ENCODE measurements around the gene SLC49A3.

SLC49A3 gene

GRCh38 chr4:722851-723360 is 34.0 kb upstream of the SLC49A3 start:
- H3K4me1 ChIP-seq (ENCODE audit: control insufficient read depth in 5 of 5, insufficient read depth in 5 of 5, low read length in 5 of 5) = peaks cover 2 to 29% (median 25%) of the 10 kb centered on the region in 5 donors
- H3K27ac ChIP-seq (ENCODE audit: low read depth, low read length) = no peak overlapping the region
- H3K4me3 ChIP-seq (ENCODE audit: low read depth in 1 of 5, low read length in 5 of 5) = no peak overlapping the region
- H3K27me3 ChIP-seq (ENCODE audit: control insufficient read depth in 5 of 5, insufficient read depth in 4 of 5, low read length in 5 of 5) = no peaks in the 10 kb centered on the region
- peaks cover 0 to 22% (median 12%) of the 10 kb centered on the region in 5 donors for H3K36me3 ChIP-seq (ENCODE audit: control insufficient read depth in 5 of 5, insufficient read depth in 5 of 5, low read length in 5 of 5)
- H3K9me3 ChIP-seq (ENCODE audit: control insufficient read depth in 5 of 5, low read length in 5 of 5) = no peaks in the 10 kb centered on the region
- no peak overlapping the region for H3K9ac ChIP-seq (ENCODE audit: low read length in 5 of 5)

- Histone ChIP-seq H3K36me3 (ENCODE audit: control insufficient read depth in 5 of 5, insufficient read depth in 5 of 5, low read length in 5 of 5) (peaks cover 0 to 26% (median 12%) of the 10 kb centered on the region in 5 donors), H3K9me3 (ENCODE audit: control insufficient read depth in 5 of 5, low read length in 5 of 5) (no peaks in the 10 kb centered on the region), H3K27me3 (ENCODE audit: control insufficient read depth in 5 of 5, insufficient read depth in 4 of 5, low read length in 5 of 5) (no peaks in the 10 kb centered on the region), H3K27ac (ENCODE audit: low read depth, low read length) (no peak overlapping the region), H3K4me3 (ENCODE audit: low read depth in 1 of 5, low read length in 5 of 5) (no peak overlapping the region), H3K9ac (ENCODE audit: low read length in 5 of 5) (no peak overlapping the region), H3K4me1 (ENCODE audit: control insufficient read depth in 5 of 5, insufficient read depth in 5 of 5, low read length in 5 of 5) (peaks cover 2 to 34% (median 25%) of the 10 kb centered on the region in 5 donors)
Observed at GRCh38 chr4:722169-722725, 33.3 kb upstream of the SLC49A3 start.

GRCh38 chr4:721261-722168 is 32.6 kb upstream of the SLC49A3 start:
- Histone ChIP-seq H3K9me3 (ENCODE audit: control insufficient read depth in 5 of 5, low read length in 5 of 5) (no peaks in the 10 kb centered on the region), H3K27ac (ENCODE audit: low read depth, low read length) (no peak overlapping the region), H3K27me3 (ENCODE audit: control insufficient read depth in 5 of 5, insufficient read depth in 4 of 5, low read length in 5 of 5) (no peaks in the 10 kb centered on the region), H3K9ac (ENCODE audit: low read length in 5 of 5) (peak overlapping the region in 1 of 5 donors; percentile 51), H3K4me1 (ENCODE audit: control insufficient read depth in 5 of 5, insufficient read depth in 5 of 5, low read length in 5 of 5) (peaks cover 2 to 29% (median 20%) of the 10 kb centered on the region in 5 donors), H3K36me3 (ENCODE audit: control insufficient read depth in 5 of 5, insufficient read depth in 5 of 5, low read length in 5 of 5) (peaks cover 0 to 26% (median 12%) of the 10 kb centered on the region in 5 donors), H3K4me3 (ENCODE audit: low read depth in 1 of 5, low read length in 5 of 5) (no peak overlapping the region)

GRCh38 chr4:720111-720860 is 31.3 kb upstream of the SLC49A3 start:
- H3K27me3 ChIP-seq (ENCODE audit: control insufficient read depth in 5 of 5, insufficient read depth in 4 of 5, low read length in 5 of 5) = no peaks in the 10 kb centered on the region
- no peaks in the 10 kb centered on the region for H3K9me3 ChIP-seq (ENCODE audit: control insufficient read depth in 5 of 5, low read length in 5 of 5)
- H3K36me3 ChIP-seq (ENCODE audit: control insufficient read depth in 5 of 5, insufficient read depth in 5 of 5, low read length in 5 of 5) = peaks cover 0 to 26% (median 12%) of the 10 kb centered on the region in 5 donors
- no peak overlapping the region for H3K4me3 ChIP-seq (ENCODE audit: low read depth in 1 of 5, low read length in 5 of 5)
- no peak overlapping the region for H3K9ac ChIP-seq (ENCODE audit: low read length in 5 of 5)
- peaks cover 2 to 23% (median 11%) of the 10 kb centered on the region in 5 donors for H3K4me1 ChIP-seq (ENCODE audit: control insufficient read depth in 5 of 5, insufficient read depth in 5 of 5, low read length in 5 of 5)
- H3K27ac ChIP-seq (ENCODE audit: low read depth, low read length) = no peak overlapping the region

- Histone ChIP-seq H3K9me3 (ENCODE audit: control insufficient read depth in 5 of 5, low read length in 5 of 5) (no peaks in the 10 kb centered on the region), H3K9ac (ENCODE audit: low read length in 5 of 5) (no peak overlapping the region), H3K27me3 (ENCODE audit: control insufficient read depth in 5 of 5, insufficient read depth in 4 of 5, low read length in 5 of 5) (no peaks in the 10 kb centered on the region), H3K4me1 (ENCODE audit: control insufficient read depth in 5 of 5, insufficient read depth in 5 of 5, low read length in 5 of 5) (peaks cover 5 to 25% (median 17%) of the 10 kb centered on the region in 5 donors), H3K27ac (ENCODE audit: low read depth, low read length) (no peak overlapping the region), H3K4me3 (ENCODE audit: low read depth in 1 of 5, low read length in 5 of 5) (no peak overlapping the region), H3K36me3 (ENCODE audit: control insufficient read depth in 5 of 5, insufficient read depth in 5 of 5, low read length in 5 of 5) (peaks cover 0 to 27% (median 15%) of the 10 kb centered on the region in 5 donors)
Observed at GRCh38 chr4:718460-718859, 29.5 kb upstream of the SLC49A3 start.

GRCh38 chr4:717601-718320 is 28.8 kb upstream of the SLC49A3 start:
- Histone ChIP-seq H3K4me1 (ENCODE audit: control insufficient read depth in 5 of 5, insufficient read depth in 5 of 5, low read length in 5 of 5) (peaks cover 5 to 25% (median 18%) of the 10 kb centered on the region in 5 donors), H3K27me3 (ENCODE audit: control insufficient read depth in 5 of 5, insufficient read depth in 4 of 5, low read length in 5 of 5) (no peaks in the 10 kb centered on the region), H3K9ac (ENCODE audit: low read length in 5 of 5) (no peak overlapping the region), H3K9me3 (ENCODE audit: control insufficient read depth in 5 of 5, low read length in 5 of 5) (no peaks in the 10 kb centered on the region), H3K36me3 (ENCODE audit: control insufficient read depth in 5 of 5, insufficient read depth in 5 of 5, low read length in 5 of 5) (peaks cover 0 to 20% (median 10%) of the 10 kb centered on the region in 5 donors), H3K4me3 (ENCODE audit: low read depth in 1 of 5, low read length in 5 of 5) (no peak overlapping the region), H3K27ac (ENCODE audit: low read depth, low read length) (no peak overlapping the region)

- no peak overlapping the region for H3K27ac ChIP-seq (ENCODE audit: low read depth, low read length)
- peaks cover 0 to 16% (median 8%) of the 10 kb centered on the region in 5 donors for H3K36me3 ChIP-seq (ENCODE audit: control insufficient read depth in 5 of 5, insufficient read depth in 5 of 5, low read length in 5 of 5)
- H3K4me3 ChIP-seq (ENCODE audit: low read depth in 1 of 5, low read length in 5 of 5) = no peak overlapping the region
- H3K9me3 ChIP-seq (ENCODE audit: control insufficient read depth in 5 of 5, low read length in 5 of 5) = no peaks in the 10 kb centered on the region
- H3K4me1 ChIP-seq (ENCODE audit: control insufficient read depth in 5 of 5, insufficient read depth in 5 of 5, low read length in 5 of 5) = peaks cover 3 to 15% (median 7%) of the 10 kb centered on the region in 5 donors
- no peaks in the 10 kb centered on the region for H3K27me3 ChIP-seq (ENCODE audit: control insufficient read depth in 5 of 5, insufficient read depth in 4 of 5, low read length in 5 of 5)
- peak overlapping the region in 1 of 5 donors; percentile 26 for H3K9ac ChIP-seq (ENCODE audit: low read length in 5 of 5)
Observed at GRCh38 chr4:714087-714486, 25.1 kb upstream of the SLC49A3 start.

GRCh38 chr4:712916-713632 is 24.1 kb upstream of the SLC49A3 start:
- Histone ChIP-seq H3K36me3 (ENCODE audit: control insufficient read depth in 5 of 5, insufficient read depth in 5 of 5, low read length in 5 of 5) (peaks cover 0 to 16% (median 8%) of the 10 kb centered on the region in 5 donors), H3K27ac (ENCODE audit: low read depth, low read length) (no peak overlapping the region), H3K27me3 (ENCODE audit: control insufficient read depth in 5 of 5, insufficient read depth in 4 of 5, low read length in 5 of 5) (no peaks in the 10 kb centered on the region), H3K9me3 (ENCODE audit: control insufficient read depth in 5 of 5, low read length in 5 of 5) (no peaks in the 10 kb centered on the region), H3K4me3 (ENCODE audit: low read depth in 1 of 5, low read length in 5 of 5) (no peak overlapping the region), H3K4me1 (ENCODE audit: control insufficient read depth in 5 of 5, insufficient read depth in 5 of 5, low read length in 5 of 5) (peaks cover 7 to 25% (median 16%) of the 10 kb centered on the region in 5 donors), H3K9ac (ENCODE audit: low read length in 5 of 5) (no peak overlapping the region)

- H3K27me3 ChIP-seq (ENCODE audit: control insufficient read depth in 5 of 5, insufficient read depth in 4 of 5, low read length in 5 of 5) = no peaks in the 10 kb centered on the region
- H3K27ac ChIP-seq (ENCODE audit: low read depth, low read length) = no peak overlapping the region
- H3K9ac ChIP-seq (ENCODE audit: low read length in 5 of 5) = no peak overlapping the region
- no peaks in the 10 kb centered on the region for H3K9me3 ChIP-seq (ENCODE audit: control insufficient read depth in 5 of 5, low read length in 5 of 5)
- H3K36me3 ChIP-seq (ENCODE audit: control insufficient read depth in 5 of 5, insufficient read depth in 5 of 5, low read length in 5 of 5) = peaks cover 0 to 13% (median 8%) of the 10 kb centered on the region in 5 donors
- peaks cover 8 to 29% (median 24%) of the 10 kb centered on the region in 5 donors for H3K4me1 ChIP-seq (ENCODE audit: control insufficient read depth in 5 of 5, insufficient read depth in 5 of 5, low read length in 5 of 5)
- H3K4me3 ChIP-seq (ENCODE audit: low read depth in 1 of 5, low read length in 5 of 5) = no peak overlapping the region
Observed at GRCh38 chr4:712093-712492, 23.1 kb upstream of the SLC49A3 start.
